ENCODE data around the gene ADNP2. TPM values are rescaled to one million over a fixed set of nuclear protein-coding genes. Genes with fewer than 3 reads are reported as not detected.

Gene ADNP2
- total and polyA plus RNA-seq, 2 donors (not counting 1 experiment from before 2014, with no cell fraction given), result 4.7 to 14.7 TPM

GRCh38 chr18:80140455-80140985 is 31.5 kb downstream of the ADNP2 start:
- H3K27ac Mint-ChIP-seq, result no peak overlapping the region
- CTCF ChIA-PET, result no interaction called here

More at GRCh38 chr18:80140455-80140985, 31.5 kb downstream of the ADNP2 start:
- Mint-ChIP-seq H3K27me3 (no peaks in the 10 kb centered on the region), H3K4me1 (peaks cover 4% of the 10 kb centered on the region), H3K4me3 (no peak overlapping the region), H3K9me3 (ENCODE audit: insufficient read depth) (no peaks in the 10 kb centered on the region)
- intact Hi-C loops (cut with micrococcal nuclease), result loop anchor here (10.0 kb wide), 1 partner anchor 156 kb away; the partner anchor contains the start of gene TXNL4A
- H3K4me1 ChIP-seq (ENCODE audit: control insufficient read depth in 2 of 2, insufficient read depth in 2 of 2, low read length in 2 of 2), result no peaks in the 10 kb centered on the region
- TF ChIP-seq EZH2 (IDR thresholded peaks at IDR 0.05; ENCODE audit: borderline replicate concordance, insufficient read depth, low read depth, low read length, poor library complexity, severe bottlenecking) (no peak), CTCF (IDR thresholded peaks at IDR 0.05) (no peak)
- H3K4me3 ChIP-seq (ENCODE audit: control extremely low read depth in 1 of 5, extremely low read depth in 1 of 5, insufficient read depth in 1 of 5, low read depth in 2 of 5, low read length in 4 of 5), result no peak overlapping the region
- H2AFZ ChIP-seq (ENCODE audit: insufficient read depth, low read depth, low read length, poor library complexity, severe bottlenecking), result no peak overlapping the region
- no CpG with 5 or more reads among the region's 5 CpGs for WGBS (ENCODE audit: insufficient coverage)
- H3K9me3 ChIP-seq (ENCODE audit: control extremely low read depth in 1 of 3, control insufficient read depth in 2 of 3, insufficient read depth in 1 of 3, low read length in 2 of 3), result no peaks in the 10 kb centered on the region
- H3K4me2 ChIP-seq (replicated peaks; ENCODE audit: low read depth, low read length, poor library complexity, severe bottlenecking), result no peak overlapping the region
- no peaks in the 10 kb centered on the region for H4K20me1 ChIP-seq (ENCODE audit: control insufficient read depth, insufficient read depth, low read length, poor library complexity, severe bottlenecking)
- POLR2A ChIA-PET, result no interaction called here
- no peak overlapping the region for H3K27ac ChIP-seq (ENCODE audit: low read length in 2 of 2)
- no peaks in the 10 kb centered on the region for H3K27me3 ChIP-seq (replicated peaks in 1 of 4; ENCODE audit: control extremely low read depth in 1 of 4, control insufficient read depth in 3 of 4, insufficient read depth in 4 of 4, low read length in 3 of 4)
- peaks cover 0 to 25% of the 10 kb centered on the region in 2 experiments for H3K36me3 ChIP-seq (replicated peaks in 1 of 2; ENCODE audit: control extremely low read depth in 1 of 2, control insufficient read depth in 1 of 2, extremely low read depth in 1 of 2, insufficient read depth in 2 of 2, low read length in 1 of 2)
- H3K9ac ChIP-seq (ENCODE audit: low read length), result no peak overlapping the region
- ATAC-seq (ENCODE audit: low read depth) (no peak), DNase-seq (no peak)
- no peaks in the 10 kb centered on the region for H3K79me2 ChIP-seq (ENCODE audit: control insufficient read depth, insufficient read depth, low read length)

Data from B cell (primary cell).